Ovary (tissue), 9 donors: ENCODE results near the gene NOB1. TPM values are rescaled to one million over a fixed set of nuclear protein-coding genes. Genes with fewer than 3 reads are reported as not detected.

Source experiments
- DNase-seq, 5 donors: peaks; one replicate each; pipeline ENCODE4 v3.0.0-alpha.2; 2019 to 2020
- H3K27ac ChIP-seq, 2 donors: fragments of 200-600 bp; one replicate each; pipeline versions ENCODE4 v1.5.1 to v1.8.0; 2019 to 2022
- H3K27me3 ChIP-seq: fragments of 200-600 bp; one replicate; pipeline ENCODE4 v1.8.0; 2022
- H3K36me3 ChIP-seq: fragments of 200-600 bp; sonication (generic); one replicate; pipeline ENCODE4 v1.5.1; 2019
- H3K4me1 ChIP-seq: one replicate; pipeline ENCODE4 v1.8.1; 2013; ENCODE audit warnings: mild to moderate bottlenecking, moderate library complexity; ENCODE audit not compliant: insufficient read depth
- H3K4me3 ChIP-seq: fragments of 200-600 bp; sonication (generic); one replicate; pipeline ENCODE4 v1.5.1; 2017
- H3K9me3 ChIP-seq, 2 donors: fragments of 200-600 bp in 1 of 2; sonication (generic) in 1 of 2; one replicate each; pipeline versions ENCODE4 v1.5.1 to v1.8.1; 2013 to 2019; ENCODE audit warnings: mild to moderate bottlenecking in 1 of 2, moderate library complexity in 1 of 2
- CTCF ChIP-seq, 3 donors: fragments of 450-650 bp in 2 of 3; fragments of 200-600 bp in 1 of 3; IDR thresholded peaks; one replicate each; pipeline versions ENCODE4 v1.5.1 to v1.8.0; 2016 to 2022; ENCODE audit warnings: antibody characterized with exemption in 3 of 3, mild to moderate bottlenecking in 1 of 3
- EP300 ChIP-seq: sonication (generic); formaldehyde crosslinking; IDR thresholded peaks from one replicate; pipeline ENCODE4 v1.6.1; 2017; ENCODE audit warnings: antibody characterized with exemption
- POLR2A ChIP-seq: fragments of 450-650 bp; IDR thresholded peaks from one replicate; pipeline ENCODE4 v1.6.1; 2017; ENCODE audit warnings: antibody characterized with exemption, mild to moderate bottlenecking, moderate library complexity
- WGBS, 3 donors: extraction: QIAGEN DNeasy Blood & Tissue Kit in 1 of 3; methylation state at CpG; one replicate each; pipeline versions ENCODE4 v1.1.5 to v1.1.7; 2013 to 2017; 5-methylcytosine and 5-hydroxymethylcytosine counted together
- intact Hi-C, 4 donors: fragments of 100-400 bp; cut with DNase I; formaldehyde crosslinking; loops; one replicate each; pipeline versions ENCODE4 v1.11.0 to v1.15.1; 2022 to 2023
- polyA plus RNA-seq, 2 donors: library from polyadenylated mRNA; stranded (reverse); fragments of 200-250 nt in 1 of 2; fragments of 350-450 nt in 1 of 2; fragmentation: Illumina TruSeq in 1 of 2; extraction: RNeasy Lipid Tissue Mini Kit (QIAGEN cat#74804) in 1 of 2; gene quantifications; one replicate each; pipeline ENCODE4 v1.2.3, GENCODE V29; 2013 to 2014
- total RNA-seq, 7 donors: library from RNA; depleted of rRNA in 2 of 7; stranded (reverse); fragments of >200 nt in 2 of 7; fragmentation: NEBNext Ultra II Directional in 3 of 7; extraction: Animal tissue kit (Norgen Biotek cat#: 25700) in 3 of 7; gene quantifications; one replicate each; pipeline versions ENCODE4 v1.1.0 to v1.2.4, GENCODE V29; 2016 to 2023
- donor health status: DM: no; HTN: no; CAD: no; lungs with moderate emphysema.
- donor health status: DM: no; HTN: no; CAD: no.
- donor health status: Bipolar disorder and iron deficiency.
- donor health status: DM: yes; HTN: yes; CAD: no.
- donor health status: DM: no; HTN: no; CAD: no.
- donor health status: DM: yes; HTN: yes; CAD: no.

NOB1 gene
- total and polyA plus RNA-seq, 9 donors, result 38.2 to 86.6 (median 64.5) TPM

DNA sequence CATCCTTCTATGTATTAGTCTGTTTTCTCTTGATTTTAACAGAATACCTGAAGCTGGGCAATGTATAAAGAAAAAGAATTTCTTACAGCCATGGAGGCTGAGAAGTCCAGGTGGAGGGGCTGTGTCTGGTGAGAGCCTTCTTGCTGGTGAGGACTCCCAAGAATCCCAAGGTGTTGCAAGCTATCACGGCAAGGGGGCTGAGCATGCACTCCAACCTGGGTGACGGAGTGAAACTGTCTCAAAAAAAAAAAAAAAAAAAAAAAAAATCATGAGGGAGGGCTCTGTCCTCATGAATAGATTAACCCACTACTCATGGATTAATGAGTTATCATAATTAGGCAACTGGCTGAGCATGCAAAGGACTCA lies 47.8 kb downstream of the NOB1 start:
- no peaks in the 10 kb centered on the region for H3K27me3 ChIP-seq
- no peaks in the 10 kb centered on the region for H3K4me1 ChIP-seq
- DNase-seq, result no peak
- no peak overlapping the region for H3K27ac ChIP-seq
- H3K4me3 ChIP-seq, result no peak overlapping the region
- intact Hi-C loops, result loop anchor here in 1 of 4 donors (5.0 kb wide), 1 partner anchor 50 kb away; no protein-coding TSS in a partner anchor
- WGBS, 3 donors, result 81 to 90% (median 85%) methylated on average over 2 of the region's 2 CpGs
- no peaks in the 10 kb centered on the region for H3K36me3 ChIP-seq
- no peaks in the 10 kb centered on the region for H3K9me3 ChIP-seq
- no peak for TF ChIP-seq CTCF (IDR thresholded peaks at IDR 0.05)
- no peak for TF ChIP-seq EP300
- TF ChIP-seq POLR2A, result no peak

GRCh38 chr16:69706256-69706974 lies 48.3 kb downstream of the NOB1 start:
- Histone ChIP-seq H3K36me3 (no peaks in the 10 kb centered on the region), H3K4me3 (no peak overlapping the region), H3K27me3 (no peaks in the 10 kb centered on the region), H3K4me1 (no peaks in the 10 kb centered on the region), H3K27ac (no peak overlapping the region), H3K9me3 (no peaks in the 10 kb centered on the region)
- DNase-seq, result no peak
- TF ChIP-seq EP300, result no peak
- TF ChIP-seq POLR2A, result no peak
- no peak for TF ChIP-seq CTCF (IDR thresholded peaks at IDR 0.05)
- intact Hi-C loops, result loop anchor here in 1 of 4 donors (5.0 kb wide), 1 partner anchor 51 kb away; no protein-coding TSS in a partner anchor
- WGBS, 3 donors, result 84 to 97% (median 91%) methylated on average over 1 of the region's 1 CpG

GRCh38 chr16:69703638-69704037 lies 51.1 kb downstream of the NOB1 start:
- 47 to 63% (median 63%) methylated on average over 2 of the region's 2 CpGs for WGBS, 3 donors
- Histone ChIP-seq H3K4me3 (no peak overlapping the region), H3K9me3 (no peaks in the 10 kb centered on the region), H3K27ac (no peak overlapping the region), H3K27me3 (no peaks in the 10 kb centered on the region), H3K36me3 (no peaks in the 10 kb centered on the region), H3K4me1 (no peaks in the 10 kb centered on the region)
- no peak for DNase-seq
- no peak for TF ChIP-seq EP300
- TF ChIP-seq POLR2A, result no peak
- TF ChIP-seq CTCF (IDR thresholded peaks at IDR 0.05), result no peak
- intact Hi-C loops, result no loop called here

GRCh38 chr16:69701866-69702265 lies 52.9 kb downstream of the NOB1 start:
- H3K4me1 ChIP-seq, result peaks cover 1% of the 10 kb centered on the region
- H3K36me3 ChIP-seq, result no peaks in the 10 kb centered on the region
- intact Hi-C loops, result no loop called here
- H3K4me3 ChIP-seq, result no peak overlapping the region
- WGBS, 3 donors, result 91 to 98% (median 91%) methylated on average over 2 of the region's 2 CpGs
- no peaks in the 10 kb centered on the region for H3K27me3 ChIP-seq
- DNase-seq, result no peak
- no peak for TF ChIP-seq EP300
- H3K27ac ChIP-seq, result no peak overlapping the region
- no peaks in the 10 kb centered on the region for H3K9me3 ChIP-seq

GRCh38 chr16:69701452-69701851 lies 53.3 kb downstream of the NOB1 start:
- Histone ChIP-seq H3K27ac (no peak overlapping the region), H3K36me3 (no peaks in the 10 kb centered on the region), H3K9me3 (no peaks in the 10 kb centered on the region), H3K4me3 (no peak overlapping the region), H3K27me3 (no peaks in the 10 kb centered on the region), H3K4me1 (peaks cover 1% of the 10 kb centered on the region)
- no peak for DNase-seq
- intact Hi-C loops, result no loop called here
- no peak for TF ChIP-seq EP300
- no peak for TF ChIP-seq CTCF (IDR thresholded peaks at IDR 0.05)
- no peak for TF ChIP-seq POLR2A
